HG03045 (cell line): ENCODE measurements around the gene PAK5.

Experiments
- ATAC-seq: cut with Tn5 transposase; IDR thresholded peaks from one replicate; pipeline ENCODE4 v1.9.1; 2021; ENCODE audit warnings: mild to moderate bottlenecking, moderate library complexity; ENCODE audit not compliant: unreplicated experiment

The PAK5 gene

GRCh38 chr20:9626357-9626756, 212.5 kb downstream of the PAK5 start:
- ATAC-seq = no peak

- ATAC-seq = no peak
These were observed 220.9 kb downstream of the PAK5 start for GRCh38 chr20:9617940-9618339.

GRCh38 chr20:9616833-9617461, 221.9 kb downstream of the PAK5 start:
- no peak for ATAC-seq

- ATAC-seq = peak; percentile 20
These were observed 222.4 kb downstream of the PAK5 start for GRCh38 chr20:9616455-9616805.

DNA sequence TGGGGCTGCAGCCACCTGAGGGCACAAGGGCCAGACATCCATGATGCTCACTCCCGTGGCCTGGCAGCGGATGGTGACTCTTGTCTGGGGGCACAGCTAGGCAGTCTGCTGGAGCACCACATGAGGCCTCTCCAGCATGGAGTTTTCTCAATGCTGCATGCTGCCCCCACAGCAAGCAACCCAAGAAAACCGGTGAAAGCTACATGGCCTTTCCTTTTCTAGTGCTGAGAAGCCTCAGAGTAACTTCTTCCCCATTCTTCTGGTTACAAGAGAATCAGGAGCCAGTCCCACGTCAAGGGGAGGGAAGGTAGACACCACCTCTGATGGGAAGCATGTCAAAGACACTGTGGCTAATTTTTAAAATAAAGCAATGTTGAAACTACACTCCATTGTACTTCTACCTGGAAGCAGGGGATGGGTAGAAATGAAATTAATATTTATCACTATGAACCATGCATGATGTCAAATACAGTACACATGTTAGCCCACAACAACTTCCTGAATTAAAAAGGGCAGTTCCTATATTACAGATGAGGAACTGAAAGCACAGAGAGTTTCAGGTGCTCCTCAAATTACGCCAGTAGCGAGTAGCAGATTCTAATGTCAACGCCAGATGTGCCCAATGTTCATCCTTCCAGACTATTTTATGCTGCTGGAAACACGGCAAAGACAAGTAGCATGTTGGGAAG, 223.0 kb downstream of the PAK5 start:
- peak; percentile 91 for ATAC-seq

DNA sequence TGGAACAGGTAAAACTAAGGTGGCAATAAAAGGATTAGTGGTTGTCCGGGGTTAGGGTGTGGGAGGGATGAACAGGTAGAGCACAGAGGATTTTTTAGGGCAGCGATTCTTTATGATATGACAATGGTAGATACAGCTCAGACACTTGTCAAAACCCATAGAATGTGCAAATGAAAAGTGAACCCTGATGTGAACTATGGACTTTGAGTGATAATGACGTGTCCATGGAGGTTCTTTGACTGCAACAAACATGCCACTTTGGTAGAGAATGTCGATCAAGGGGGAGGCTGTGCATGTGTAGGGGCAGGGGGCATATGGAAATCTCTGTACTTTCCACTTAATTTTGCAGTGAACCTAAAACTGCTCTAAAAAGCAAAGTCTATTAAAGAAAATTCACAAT, 223.8 kb downstream of the PAK5 start:
- ATAC-seq = no peak

DNA sequence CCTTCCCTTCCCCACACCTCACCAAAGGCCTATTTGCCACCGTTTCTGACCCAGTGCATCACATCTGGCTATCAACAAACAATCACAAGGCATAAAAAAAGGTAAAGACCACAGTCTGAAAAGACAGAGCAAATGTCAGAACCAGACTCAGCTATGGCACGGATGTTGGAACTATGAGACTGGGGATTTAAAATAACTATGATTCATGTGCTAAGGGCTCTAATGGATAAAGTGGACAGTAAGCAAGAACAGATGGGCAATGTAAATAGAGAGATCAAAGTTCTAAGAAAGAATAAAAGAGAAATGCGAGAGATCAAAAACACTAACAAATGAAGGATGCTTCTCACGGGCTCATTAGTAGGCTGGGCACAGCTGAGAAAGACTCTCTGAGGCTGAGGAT, 225.0 kb downstream of the PAK5 start:
- no peak for ATAC-seq

GRCh38 chr20:9611921-9612320, 227.0 kb downstream of the PAK5 start:
- ATAC-seq = no peak

GRCh38 chr20:9610665-9611064, 228.2 kb downstream of the PAK5 start:
- no peak for ATAC-seq

DNA sequence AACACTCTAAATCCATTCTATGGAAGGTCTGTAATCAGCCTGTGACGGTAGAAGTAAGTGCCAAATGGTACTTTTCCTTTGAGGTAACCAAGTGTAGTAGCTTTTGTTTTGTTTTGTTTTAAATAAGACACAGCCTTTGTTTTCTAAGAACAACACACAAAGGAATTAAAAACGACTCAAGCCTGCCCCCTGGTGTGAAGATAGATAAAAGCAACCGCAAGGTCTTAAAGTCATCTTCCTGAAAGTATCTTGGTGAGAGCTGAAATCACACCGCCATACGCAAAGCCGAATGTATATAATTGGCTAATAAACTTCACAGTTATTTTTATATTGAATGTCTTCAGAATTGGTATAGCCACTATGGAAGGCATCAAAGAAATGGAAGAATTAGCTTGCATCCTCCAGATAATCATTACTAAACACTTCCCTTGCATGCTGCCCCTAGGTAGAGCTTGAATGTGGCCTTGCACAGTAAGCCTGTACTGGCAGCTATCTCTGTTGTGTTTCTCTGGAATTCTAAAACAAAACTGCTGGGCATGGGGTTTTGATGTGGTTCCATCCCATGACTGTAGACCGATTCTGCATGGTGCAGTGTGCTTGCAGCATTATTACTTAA, 228.9 kb downstream of the PAK5 start:
- ATAC-seq = no peak

GRCh38 chr20:9608639-9609340, 230.1 kb downstream of the PAK5 start:
- no peak for ATAC-seq

- ATAC-seq = no peak
These were observed 236.1 kb downstream of the PAK5 start for GRCh38 chr20:9602847-9603183.

DNA sequence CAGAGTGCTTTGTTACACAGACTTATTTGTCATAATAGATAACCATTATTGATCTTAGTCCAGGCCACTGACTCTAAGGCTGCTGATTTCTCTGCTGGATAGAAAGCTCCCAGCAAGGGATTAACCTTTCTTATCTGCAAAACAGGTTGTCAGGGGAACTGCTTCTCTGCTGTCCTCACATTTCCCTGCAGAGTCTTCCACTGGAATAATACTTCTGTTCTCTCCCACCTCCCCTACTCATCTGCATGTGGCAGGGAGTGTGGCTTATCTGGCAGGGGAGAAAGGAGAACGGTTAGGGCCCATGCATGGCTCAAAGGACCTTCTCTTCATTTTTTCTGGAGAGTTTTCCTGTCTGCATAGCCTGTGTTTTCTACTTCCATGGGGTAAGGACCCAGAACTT, 238.3 kb downstream of the PAK5 start:
- ATAC-seq = no peak

DNA sequence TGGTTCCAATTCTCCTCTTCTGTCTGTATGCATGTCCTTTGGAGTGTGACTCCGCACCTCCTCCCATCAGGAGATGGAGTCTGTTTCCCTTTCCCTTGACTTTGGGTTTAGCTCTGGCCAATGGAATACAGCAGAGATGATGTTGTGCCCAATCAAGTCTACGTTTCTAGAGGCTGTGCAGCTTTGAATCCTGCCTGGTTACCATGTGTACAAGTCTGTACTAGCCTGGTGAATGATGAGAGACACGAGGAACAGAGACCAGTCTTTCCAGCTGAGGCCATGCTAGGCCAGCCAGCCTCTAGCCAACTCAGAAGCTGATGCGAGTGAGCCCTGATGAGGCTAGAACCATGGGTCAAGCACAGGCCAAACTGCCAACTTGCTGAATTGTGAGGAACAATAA, 241.3 kb downstream of the PAK5 start:
- no peak for ATAC-seq

GRCh38 chr20:9595763-9596162, 243.1 kb downstream of the PAK5 start:
- no peak for ATAC-seq

DNA sequence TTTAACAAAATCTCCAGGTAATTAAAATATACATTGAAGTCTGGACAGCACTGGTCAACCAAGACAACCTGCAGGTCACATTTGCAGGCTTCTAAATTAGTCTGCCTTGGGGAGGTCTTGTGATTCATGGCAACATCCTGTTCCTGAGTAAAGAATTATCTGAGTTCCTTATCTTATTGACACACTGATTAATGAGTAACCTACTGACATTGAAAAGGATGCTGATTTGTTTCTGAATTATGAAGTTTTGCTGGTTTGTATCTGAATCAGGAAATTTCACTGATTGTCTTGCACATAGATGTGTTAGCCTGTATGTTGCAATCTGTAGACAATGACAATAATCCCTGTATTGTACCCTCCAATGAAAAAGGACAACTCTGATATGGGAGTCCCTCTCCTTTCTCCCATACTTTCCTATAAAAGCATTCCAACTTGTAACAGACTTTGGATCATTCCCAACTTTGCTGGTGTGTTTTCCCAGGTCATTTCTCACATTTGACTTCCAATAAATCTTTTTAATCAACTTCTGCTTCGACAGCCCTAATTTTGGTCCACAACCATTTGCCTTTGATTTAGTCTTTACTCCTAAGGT, 244.5 kb downstream of the PAK5 start:
- ATAC-seq = no peak

- no peak for ATAC-seq
These were observed 246.5 kb downstream of the PAK5 start for GRCh38 chr20:9592419-9592818.

GRCh38 chr20:9591080-9591479, 247.8 kb downstream of the PAK5 start:
- no peak for ATAC-seq

GRCh38 chr20:9590189-9590588, 248.7 kb downstream of the PAK5 start:
- ATAC-seq = no peak

DNA sequence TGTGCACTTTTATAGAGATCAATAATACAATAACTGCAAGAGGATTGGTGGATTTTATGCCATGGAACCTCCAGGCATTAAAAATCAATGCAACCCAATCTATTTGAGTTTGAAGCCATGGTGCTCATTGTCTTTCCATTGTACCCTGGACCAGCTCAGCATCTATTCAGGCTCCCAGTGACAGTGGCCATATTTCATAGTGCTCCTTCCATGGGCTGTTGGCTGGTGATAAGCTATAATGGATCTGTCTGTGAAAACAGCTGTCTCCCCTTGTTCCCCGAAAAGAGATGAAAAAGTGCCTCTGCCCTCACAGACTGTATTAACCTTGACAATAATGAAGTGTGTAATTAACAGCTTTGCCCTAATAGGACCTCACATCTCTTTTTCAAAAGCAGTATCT, 250.2 kb downstream of the PAK5 start:
- no peak for ATAC-seq

- no peak for ATAC-seq
These were observed 255.7 kb downstream of the PAK5 start for GRCh38 chr20:9583151-9583550.

DNA sequence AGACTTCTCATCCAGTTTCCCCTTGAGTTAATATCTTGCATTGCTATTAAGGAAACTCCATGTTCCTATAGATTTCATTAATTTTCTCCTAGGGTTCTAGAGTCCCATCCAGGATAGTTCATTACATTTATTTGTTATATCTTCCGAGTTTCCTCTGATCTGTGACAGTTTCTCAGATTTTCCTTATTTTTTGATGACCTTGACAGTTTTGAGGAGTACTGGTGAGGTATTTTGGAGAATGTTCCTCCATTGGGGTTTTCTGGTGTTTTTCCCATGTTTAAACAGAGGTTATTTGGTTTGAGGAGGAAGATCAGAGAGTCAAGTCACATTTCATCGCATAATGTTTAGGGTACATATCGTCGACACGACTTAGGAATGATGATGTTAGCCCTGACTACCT, 256.7 kb downstream of the PAK5 start:
- ATAC-seq = no peak
